ENCODE data around the gene TNFSF15. TPM values are rescaled to one million over a fixed set of nuclear protein-coding genes. Genes with fewer than 3 reads are reported as not detected.

TNFSF15 gene
- total RNA-seq, 1 donor from 2014 or later = not detected

GRCh38 chr9:114779352-114779845 is 26.4 kb downstream of the TNFSF15 start:
- TF ChIP-seq, protein P1, sequence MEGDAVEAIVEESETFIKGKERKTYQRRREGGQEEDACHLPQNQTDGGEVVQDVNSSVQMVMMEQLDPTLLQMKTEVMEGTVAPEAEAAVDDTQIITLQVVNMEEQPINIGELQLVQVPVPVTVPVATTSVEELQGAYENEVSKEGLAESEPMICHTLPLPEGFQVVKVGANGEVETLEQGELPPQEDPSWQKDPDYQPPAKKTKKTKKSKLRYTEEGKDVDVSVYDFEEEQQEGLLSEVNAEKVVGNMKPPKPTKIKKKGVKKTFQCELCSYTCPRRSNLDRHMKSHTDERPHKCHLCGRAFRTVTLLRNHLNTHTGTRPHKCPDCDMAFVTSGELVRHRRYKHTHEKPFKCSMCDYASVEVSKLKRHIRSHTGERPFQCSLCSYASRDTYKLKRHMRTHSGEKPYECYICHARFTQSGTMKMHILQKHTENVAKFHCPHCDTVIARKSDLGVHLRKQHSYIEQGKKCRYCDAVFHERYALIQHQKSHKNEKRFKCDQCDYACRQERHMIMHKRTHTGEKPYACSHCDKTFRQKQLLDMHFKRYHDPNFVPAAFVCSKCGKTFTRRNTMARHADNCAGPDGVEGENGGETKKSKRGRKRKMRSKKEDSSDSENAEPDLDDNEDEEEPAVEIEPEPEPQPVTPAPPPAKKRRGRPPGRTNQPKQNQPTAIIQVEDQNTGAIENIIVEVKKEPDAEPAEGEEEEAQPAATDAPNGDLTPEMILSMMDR (IDR thresholded peaks at IDR 0.05; ENCODE audit: insufficient read depth, low read length, severe bottlenecking) = no peak

GRCh38 chr9:114777821-114778609 is 27.8 kb downstream of the TNFSF15 start:
- DNase-seq (ENCODE audit: low read depth) = no peak
- Histone ChIP-seq H3K4me3 (ENCODE audit: low read depth, low read length) (no peak overlapping the region), H3K36me3 (ENCODE audit: control insufficient read depth, insufficient read depth, low read length) (no peaks in the 10 kb centered on the region), H3K27me3 (ENCODE audit: control insufficient read depth, insufficient read depth, low read length) (peaks cover 14% of the 10 kb centered on the region)
- TF ChIP-seq, protein P1 (IDR thresholded peaks at IDR 0.05; ENCODE audit: insufficient read depth, low read length, severe bottlenecking) = no peak
- no peak for FAIRE-seq

More at GRCh38 chr9:114779352-114779845, 26.4 kb downstream of the TNFSF15 start:
- Histone ChIP-seq H3K4me3 (ENCODE audit: low read depth, low read length) (no peak overlapping the region), H3K27me3 (ENCODE audit: control insufficient read depth, insufficient read depth, low read length) (peaks cover 14% of the 10 kb centered on the region), H3K36me3 (ENCODE audit: control insufficient read depth, insufficient read depth, low read length) (no peaks in the 10 kb centered on the region)
- peak; percentile 86 for DNase-seq (ENCODE audit: low read depth)
- no peak for FAIRE-seq

DNA sequence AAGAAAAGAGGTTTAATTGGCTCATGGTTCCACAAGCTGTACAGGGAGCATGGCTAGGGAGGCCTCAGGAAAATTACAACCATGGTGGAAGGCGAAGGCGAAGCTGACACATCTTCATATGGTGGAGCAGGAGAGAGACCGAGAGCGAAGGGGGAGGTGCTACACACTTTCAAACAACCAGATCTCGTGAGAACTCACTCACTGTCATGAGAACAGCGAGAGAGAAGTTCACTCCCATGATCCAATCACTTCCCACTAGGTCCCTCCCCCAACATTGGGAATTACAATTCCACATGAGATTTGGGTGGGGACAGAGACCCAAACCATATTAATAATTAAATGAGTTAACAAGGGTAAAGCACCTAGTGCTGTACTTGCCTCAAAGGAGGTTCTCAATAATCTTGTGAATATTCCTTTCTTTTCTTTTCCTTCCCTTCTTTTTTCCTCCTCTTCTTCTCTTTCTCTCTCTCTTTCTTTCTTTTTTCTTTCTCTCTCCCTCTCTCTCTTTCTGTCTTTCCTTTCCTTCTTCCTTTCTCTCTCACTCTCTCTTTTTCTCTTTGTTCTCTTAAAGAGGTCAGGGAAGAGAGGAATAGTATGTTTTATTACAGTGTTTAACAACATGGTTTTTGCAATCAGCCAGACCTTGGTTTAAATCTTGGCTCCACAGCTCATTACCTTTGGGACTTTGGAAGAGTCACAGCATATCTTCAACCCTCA is 29.0 kb downstream of the TNFSF15 start:
- TF ChIP-seq, protein P1 (IDR thresholded peaks at IDR 0.05; ENCODE audit: insufficient read depth, low read length, severe bottlenecking) = no peak
- Histone ChIP-seq H3K36me3 (ENCODE audit: control insufficient read depth, insufficient read depth, low read length) (no peaks in the 10 kb centered on the region), H3K27me3 (ENCODE audit: control insufficient read depth, insufficient read depth, low read length) (peaks cover 14% of the 10 kb centered on the region), H3K4me3 (ENCODE audit: low read depth, low read length) (no peak overlapping the region)
- DNase-seq (ENCODE audit: low read depth) (no peak), FAIRE-seq (no peak)

DNA sequence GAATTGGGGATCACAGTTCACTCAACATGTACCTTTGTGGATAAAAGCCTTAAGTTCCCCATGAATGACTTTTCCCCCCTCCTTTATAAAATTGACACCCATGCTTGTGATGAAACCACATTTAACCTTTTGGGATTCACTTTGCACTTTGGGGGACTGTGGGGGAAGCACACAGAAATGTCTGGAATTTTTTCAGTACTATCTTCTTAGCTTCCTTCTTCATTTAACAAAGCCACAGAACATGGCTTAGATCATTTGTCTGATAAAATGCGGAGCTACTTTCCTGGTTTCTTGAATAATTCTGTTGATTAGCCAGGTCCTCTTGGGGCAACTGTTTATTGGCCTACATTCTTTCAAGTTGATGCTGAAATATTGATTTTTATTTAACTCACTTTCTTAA is 29.9 kb downstream of the TNFSF15 start:
- H3K36me3 ChIP-seq (ENCODE audit: control insufficient read depth, insufficient read depth, low read length) = no peaks in the 10 kb centered on the region
- DNase-seq (ENCODE audit: low read depth) (no peak), FAIRE-seq (no peak)
- peaks cover 14% of the 10 kb centered on the region for H3K27me3 ChIP-seq (ENCODE audit: control insufficient read depth, insufficient read depth, low read length)
- TF ChIP-seq, protein P1 (IDR thresholded peaks at IDR 0.05; ENCODE audit: insufficient read depth, low read length, severe bottlenecking) = no peak
- no peak overlapping the region for H3K4me3 ChIP-seq (ENCODE audit: low read depth, low read length)

- TF ChIP-seq, protein P1 (IDR thresholded peaks at IDR 0.05; ENCODE audit: insufficient read depth, low read length, severe bottlenecking) = no peak
- Histone ChIP-seq H3K27me3 (ENCODE audit: control insufficient read depth, insufficient read depth, low read length) (peaks cover 15% of the 10 kb centered on the region), H3K4me3 (ENCODE audit: low read depth, low read length) (no peak overlapping the region), H3K36me3 (ENCODE audit: control insufficient read depth, insufficient read depth, low read length) (no peaks in the 10 kb centered on the region)
- FAIRE-seq (no peak), DNase-seq (ENCODE audit: low read depth) (no peak)
These were observed 30.7 kb downstream of the TNFSF15 start for GRCh38 chr9:114775121-114775520.
